SK-N-SH treated with all-trans-retinoic acid at 6 μM for 48 hours (cell line): ENCODE results near the gene STPG3.

Experiments
- BACH2 ChIP-seq: fragments of 250-450 bp; sonication (Bioruptor Pico); IDR thresholded peaks from 2 replicates; pipeline ENCODE4 v1.9.0; 2021; ENCODE audit warnings: mild to moderate bottlenecking, borderline replicate concordance
- GLIS3 ChIP-seq: fragments of 250-450 bp; sonication (Bioruptor Pico); IDR thresholded peaks from 2 replicates; pipeline ENCODE4 v1.5.0; 2020; ENCODE audit warnings: mild to moderate bottlenecking, moderate library complexity
- ISL1 ChIP-seq: fragments of 250-450 bp; sonication (Bioruptor Pico); IDR thresholded peaks from 2 replicates; pipeline ENCODE4 v2.1.2; 2022; ENCODE audit warnings: mild to moderate bottlenecking, moderate library complexity
- RARB ChIP-seq: fragments of 250-450 bp; sonication (Bioruptor Pico); IDR thresholded peaks from 2 replicates; pipeline ENCODE4 v1.8.0; 2021; ENCODE audit warnings: mild to moderate bottlenecking, moderate library complexity
- ZFP30 ChIP-seq: fragments of 450-650 bp; formaldehyde crosslinking; IDR thresholded peaks from 2 replicates; pipeline ENCODE4 v1.5.0; 2022; ENCODE audit warnings: mild to moderate bottlenecking, moderate library complexity
- TF ChIP-seq, protein P1 (sequence below): fragments of 250-450 bp; sonication (Bioruptor Pico); IDR thresholded peaks from 2 replicates; pipeline ENCODE4 v1.5.1; 2020; ENCODE audit warnings: low read depth, mild to moderate bottlenecking, moderate library complexity

DNA sequence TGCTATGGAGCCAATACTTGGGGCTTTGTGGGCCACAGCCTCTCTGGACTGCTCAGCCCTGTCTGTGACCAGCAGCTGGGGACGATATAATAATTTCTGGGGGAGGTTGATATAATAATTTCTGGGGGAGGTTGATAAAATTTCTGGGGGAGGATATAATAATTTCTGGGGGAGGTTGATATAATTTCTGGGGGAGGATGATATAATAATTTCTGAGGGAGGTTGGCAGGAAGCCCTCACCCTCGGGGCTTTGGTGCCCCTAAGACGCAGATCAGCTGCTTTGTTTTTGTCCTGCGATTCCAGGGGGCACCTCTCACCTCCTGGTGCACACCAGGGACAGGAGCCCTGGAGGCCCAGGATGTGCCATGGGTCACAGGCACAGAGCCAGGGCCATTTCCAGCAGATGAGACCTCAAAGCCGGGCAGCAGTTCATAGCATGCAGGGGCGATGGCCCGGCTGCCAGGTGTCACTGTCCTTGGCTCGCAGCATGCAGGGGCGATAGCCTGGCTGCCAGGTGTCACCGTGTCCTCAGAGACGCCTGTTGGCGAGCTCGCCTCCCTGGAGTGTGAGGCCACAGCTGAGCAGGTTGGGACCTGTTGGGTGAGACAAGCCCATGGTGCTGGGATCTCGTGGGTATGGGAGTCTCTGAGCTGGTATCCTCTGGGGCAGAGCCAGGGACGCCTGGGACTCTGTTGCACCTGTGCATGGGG lies 22.7 kb downstream of the STPG3 start:
- TF ChIP-seq ZFP30 (CRISPR knock-in tag) (no peak), RARB (CRISPR knock-in tag) (no peak), BACH2 (no peak), GLIS3 (CRISPR knock-in tag) (no peak), ISL1 (CRISPR knock-in tag) (no peak)
- TF ChIP-seq, protein P1, sequence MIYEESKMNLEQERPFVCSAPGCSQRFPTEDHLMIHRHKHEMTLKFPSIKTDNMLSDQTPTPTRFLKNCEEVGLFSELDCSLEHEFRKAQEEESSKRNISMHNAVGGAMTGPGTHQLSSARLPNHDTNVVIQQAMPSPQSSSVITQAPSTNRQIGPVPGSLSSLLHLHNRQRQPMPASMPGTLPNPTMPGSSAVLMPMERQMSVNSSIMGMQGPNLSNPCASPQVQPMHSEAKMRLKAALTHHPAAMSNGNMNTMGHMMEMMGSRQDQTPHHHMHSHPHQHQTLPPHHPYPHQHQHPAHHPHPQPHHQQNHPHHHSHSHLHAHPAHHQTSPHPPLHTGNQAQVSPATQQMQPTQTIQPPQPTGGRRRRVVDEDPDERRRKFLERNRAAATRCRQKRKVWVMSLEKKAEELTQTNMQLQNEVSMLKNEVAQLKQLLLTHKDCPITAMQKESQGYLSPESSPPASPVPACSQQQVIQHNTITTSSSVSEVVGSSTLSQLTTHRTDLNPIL (CRISPR knock-in tag) = no peak
